Measurements from ENCODE around the gene NAXD.

NAXD gene

GRCh38 chr13:110589793-110590390 is 25.5 kb upstream of the NAXD start (continued):
- no peak for TF ChIP-seq ZNF701 (tag by site-specific recombination; IDR thresholded peaks at IDR 0.05)
- no peak for TF ChIP-seq ZNF830 (tag by site-specific recombination; IDR thresholded peaks at IDR 0.05; ENCODE audit: low read depth)
- no peak for TF ChIP-seq ZNF24 (tag by site-specific recombination; IDR thresholded peaks at IDR 0.05)
- TF ChIP-seq KLF7 (tag by site-specific recombination; IDR thresholded peaks at IDR 0.05; ENCODE audit: borderline replicate concordance): no peak

GRCh38 chr13:110590577-110590976 is 24.8 kb upstream of the NAXD start:
- Histone ChIP-seq H3K36me3 (ENCODE audit: control insufficient read depth in 2 of 2, insufficient read depth in 1 of 2, low read length in 2 of 2) (no peaks in the 10 kb centered on the region), H3K4me1 (ENCODE audit: control insufficient read depth, insufficient read depth, low read length) (no peaks in the 10 kb centered on the region), H3K9me3 (ENCODE audit: control insufficient read depth, insufficient read depth, low read depth, low read length) (no peaks in the 10 kb centered on the region), H3K27ac (ENCODE audit: extremely low read depth, low read depth, low read length) (no peak overlapping the region), H3K4me3 (ENCODE audit: low read depth, low read length) (no peak overlapping the region)
- ChIA-PET POLR2A (no interaction called here), CTCF (interaction anchor here (1.1 to 1.2 kb wide), 2 partner anchors 11 to 55 kb away, joined by 3 read pairs; no protein-coding TSS in a partner anchor)
- TF ChIP-seq ZNF292 (tag by site-specific recombination; IDR thresholded peaks at IDR 0.05; ENCODE audit: borderline replicate concordance, low read depth) (no peak), ZFHX2 (tag by site-specific recombination; conservative IDR thresholded peaks at IDR 0.05) (no peak), ZNF362 (tag by site-specific recombination; IDR thresholded peaks at IDR 0.05) (no peak), ZNF248 (tag by site-specific recombination; IDR thresholded peaks at IDR 0.05) (no peak), ZNF121 (tag by site-specific recombination; IDR thresholded peaks at IDR 0.05) (no peak), ZEB2 (tag by site-specific recombination; IDR thresholded peaks at IDR 0.05) (no peak), ZNF433 (tag by site-specific recombination; IDR thresholded peaks at IDR 0.05; ENCODE audit: low read depth) (no peak), SP2 (tag by site-specific recombination; IDR thresholded peaks at IDR 0.05) (no peak), ZNF621 (tag by site-specific recombination; IDR thresholded peaks at IDR 0.05) (no peak), ZBTB17 (tag by site-specific recombination; IDR thresholded peaks at IDR 0.05) (no peak), ZNF626 (tag by site-specific recombination; IDR thresholded peaks at IDR 0.05) (no peak), ZNF701 (tag by site-specific recombination; IDR thresholded peaks at IDR 0.05) (no peak), ZIC2 (tag by site-specific recombination; IDR thresholded peaks at IDR 0.05) (no peak), ZNF792 (tag by site-specific recombination; IDR thresholded peaks at IDR 0.05) (no peak), ELK4 (IDR thresholded peaks at IDR 0.05; ENCODE audit: borderline replicate concordance, low read depth, low read length) (no peak)

- no peaks in the 10 kb centered on the region for H3K9me3 ChIP-seq (ENCODE audit: control insufficient read depth, insufficient read depth, low read depth, low read length)
- no peaks in the 10 kb centered on the region for H3K4me1 ChIP-seq (ENCODE audit: control insufficient read depth, insufficient read depth, low read length)
- no peak overlapping the region for H3K4me3 ChIP-seq (ENCODE audit: low read depth, low read length)
- POLR2A ChIA-PET: no interaction called here
- H3K36me3 ChIP-seq (ENCODE audit: control insufficient read depth in 2 of 2, insufficient read depth in 1 of 2, low read length in 2 of 2): no peaks in the 10 kb centered on the region
- H3K27ac ChIP-seq (ENCODE audit: extremely low read depth, low read depth, low read length): no peak overlapping the region
- CTCF ChIA-PET: interaction anchor here (0.7 to 1.3 kb wide), 2 partner anchors 17 to 18 kb away, joined by 3 to 7 read pairs; no protein-coding TSS in a partner anchor
- TF ChIP-seq KLF1 (tag by site-specific recombination; IDR thresholded peaks at IDR 0.05) (no peak), ZBTB7A (tag by site-specific recombination; IDR thresholded peaks at IDR 0.05; ENCODE audit: low read depth) (no peak), OVOL3 (tag by site-specific recombination; IDR thresholded peaks at IDR 0.05) (no peak), MYNN (tag by site-specific recombination; IDR thresholded peaks at IDR 0.05; ENCODE audit: borderline replicate concordance) (no peak), ZNF121 (tag by site-specific recombination; IDR thresholded peaks at IDR 0.05) (no peak), HIC1 (tag by site-specific recombination; IDR thresholded peaks at IDR 0.05) (no peak), ZSCAN30 (tag by site-specific recombination; IDR thresholded peaks at IDR 0.05) (no peak), ZNF670 (tag by site-specific recombination; IDR thresholded peaks at IDR 0.05; ENCODE audit: low read depth) (no peak)
- TF ChIP-seq, protein P1, sequence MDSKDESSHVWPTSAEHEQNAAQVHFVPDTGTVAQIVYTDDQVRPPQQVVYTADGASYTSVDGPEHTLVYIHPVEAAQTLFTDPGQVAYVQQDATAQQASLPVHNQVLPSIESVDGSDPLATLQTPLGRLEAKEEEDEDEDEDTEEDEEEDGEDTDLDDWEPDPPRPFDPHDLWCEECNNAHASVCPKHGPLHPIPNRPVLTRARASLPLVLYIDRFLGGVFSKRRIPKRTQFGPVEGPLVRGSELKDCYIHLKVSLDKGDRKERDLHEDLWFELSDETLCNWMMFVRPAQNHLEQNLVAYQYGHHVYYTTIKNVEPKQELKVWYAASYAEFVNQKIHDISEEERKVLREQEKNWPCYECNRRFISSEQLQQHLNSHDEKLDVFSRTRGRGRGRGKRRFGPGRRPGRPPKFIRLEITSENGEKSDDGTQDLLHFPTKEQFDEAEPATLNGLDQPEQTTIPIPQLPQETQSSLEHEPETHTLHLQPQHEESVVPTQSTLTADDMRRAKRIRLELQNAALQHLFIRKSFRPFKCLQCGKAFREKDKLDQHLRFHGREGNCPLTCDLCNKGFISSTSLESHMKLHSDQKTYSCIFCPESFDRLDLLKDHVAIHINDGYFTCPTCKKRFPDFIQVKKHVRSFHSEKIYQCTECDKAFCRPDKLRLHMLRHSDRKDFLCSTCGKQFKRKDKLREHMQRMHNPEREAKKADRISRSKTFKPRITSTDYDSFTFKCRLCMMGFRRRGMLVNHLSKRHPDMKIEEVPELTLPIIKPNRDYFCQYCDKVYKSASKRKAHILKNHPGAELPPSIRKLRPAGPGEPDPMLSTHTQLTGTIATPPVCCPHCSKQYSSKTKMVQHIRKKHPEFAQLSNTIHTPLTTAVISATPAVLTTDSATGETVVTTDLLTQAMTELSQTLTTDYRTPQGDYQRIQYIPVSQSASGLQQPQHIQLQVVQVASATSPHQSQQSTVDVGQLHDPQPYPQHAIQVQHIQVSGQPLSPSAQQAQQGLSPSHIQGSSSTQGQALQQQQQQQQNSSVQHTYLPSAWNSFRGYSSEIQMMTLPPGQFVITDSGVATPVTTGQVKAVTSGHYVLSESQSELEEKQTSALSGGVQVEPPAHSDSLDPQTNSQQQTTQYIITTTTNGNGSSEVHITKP (tag by site-specific recombination; IDR thresholded peaks at IDR 0.05): no peak
Observed at GRCh38 chr13:110592665-110593064, 22.7 kb upstream of the NAXD start.
